HG03066 (cell line): ENCODE measurements around the gene HSD11B2.

ENCODE experiments used
- ATAC-seq: cut with Tn5 transposase; IDR thresholded peaks from one replicate; pipeline ENCODE4 v1.9.1; 2021; ENCODE audit warnings: low read depth; ENCODE audit not compliant: unreplicated experiment

HSD11B2 gene

DNA sequence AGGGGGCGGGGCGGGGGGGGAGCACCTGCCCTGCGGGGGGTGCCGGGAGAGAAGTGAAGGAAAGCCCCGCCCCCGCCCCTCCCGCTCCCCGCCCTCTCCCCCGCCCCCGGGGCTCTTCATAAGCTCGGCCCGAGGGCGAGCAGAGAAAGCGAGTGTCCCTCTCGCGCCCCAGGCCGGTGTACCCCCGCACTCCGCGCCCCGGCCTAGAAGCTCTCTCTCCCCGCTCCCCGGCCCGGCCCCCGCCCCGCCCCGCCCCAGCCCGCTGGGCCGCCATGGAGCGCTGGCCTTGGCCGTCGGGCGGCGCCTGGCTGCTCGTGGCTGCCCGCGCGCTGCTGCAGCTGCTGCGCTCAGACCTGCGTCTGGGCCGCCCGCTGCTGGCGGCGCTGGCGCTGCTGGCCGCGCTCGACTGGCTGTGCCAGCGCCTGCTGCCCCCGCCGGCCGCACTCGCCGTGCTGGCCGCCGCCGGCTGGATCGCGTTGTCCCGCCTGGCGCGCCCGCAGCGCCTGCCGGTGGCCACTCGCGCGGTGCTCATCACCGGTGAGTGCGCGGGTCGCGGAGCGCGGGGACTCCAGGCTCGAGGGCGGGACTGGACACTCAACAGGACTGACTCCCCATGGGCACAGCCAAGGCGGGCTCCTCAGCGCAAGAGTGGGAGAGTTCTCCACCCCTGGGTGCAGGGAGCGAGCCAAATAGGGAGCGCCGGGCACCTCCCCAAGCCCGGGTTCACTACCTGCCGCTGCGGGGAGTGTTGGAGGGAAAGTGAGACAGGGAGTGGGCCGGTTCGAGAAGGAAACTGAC is at the start of gene HSD11B2:
HSD11B2 (plus strand) TSS at position 145 of the 798 bp plus-strand sequence; CDS start at position 273, 128 bp downstream.
- ATAC-seq, result no peak

DNA sequence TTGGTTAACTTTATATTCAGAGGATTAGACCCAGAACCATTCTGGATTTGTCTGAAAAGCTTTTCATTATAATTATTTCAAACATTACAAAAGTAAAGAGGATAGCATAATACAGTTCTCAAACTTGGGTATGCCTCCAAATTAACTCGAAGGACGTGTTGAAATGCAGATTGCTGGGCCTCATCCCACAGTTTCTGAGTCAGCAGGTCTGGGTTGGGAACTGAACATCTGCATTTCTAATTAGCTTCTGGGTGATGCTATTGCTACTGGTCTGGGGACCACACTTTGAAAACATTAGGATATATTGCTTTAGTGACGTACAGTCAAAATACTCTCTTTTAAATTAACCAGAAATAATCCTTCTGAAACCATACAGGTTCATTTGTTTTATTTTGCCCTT is 47.6 kb upstream of the HSD11B2 start:
- ATAC-seq, result no peak

- ATAC-seq, result no peak
Measured at GRCh38 chr16:67384778-67385510, 46.0 kb upstream of the HSD11B2 start.

DNA sequence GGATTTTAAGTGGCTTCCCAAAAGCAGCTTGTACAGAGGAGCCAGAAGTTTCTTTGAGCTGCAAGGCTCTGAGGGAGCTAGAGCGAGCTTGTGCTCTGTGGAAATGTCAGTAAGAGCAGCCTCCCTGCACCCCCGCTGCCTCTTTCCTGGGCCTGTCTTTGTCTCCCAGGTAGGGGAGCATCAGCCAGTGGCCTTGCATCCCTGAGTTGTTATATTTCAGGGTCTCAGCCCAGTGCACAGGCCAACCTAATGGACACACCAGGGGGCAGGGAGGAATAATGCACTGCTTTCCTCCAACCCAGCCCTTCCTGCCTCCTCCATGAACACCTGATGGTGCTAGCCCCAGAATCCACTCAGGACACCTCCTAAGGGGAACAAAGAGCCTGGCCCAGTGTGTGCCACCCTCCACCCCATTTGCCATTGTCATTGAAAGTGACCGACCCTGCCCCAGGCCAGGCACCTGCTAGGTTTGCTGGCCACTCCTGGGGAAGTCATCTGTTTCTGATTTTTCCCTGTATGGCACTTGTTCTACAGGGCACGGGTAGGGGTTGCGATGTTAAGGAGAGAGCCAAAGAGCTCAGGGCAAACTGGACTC is 44.0 kb upstream of the HSD11B2 start:
- no peak for ATAC-seq

DNA sequence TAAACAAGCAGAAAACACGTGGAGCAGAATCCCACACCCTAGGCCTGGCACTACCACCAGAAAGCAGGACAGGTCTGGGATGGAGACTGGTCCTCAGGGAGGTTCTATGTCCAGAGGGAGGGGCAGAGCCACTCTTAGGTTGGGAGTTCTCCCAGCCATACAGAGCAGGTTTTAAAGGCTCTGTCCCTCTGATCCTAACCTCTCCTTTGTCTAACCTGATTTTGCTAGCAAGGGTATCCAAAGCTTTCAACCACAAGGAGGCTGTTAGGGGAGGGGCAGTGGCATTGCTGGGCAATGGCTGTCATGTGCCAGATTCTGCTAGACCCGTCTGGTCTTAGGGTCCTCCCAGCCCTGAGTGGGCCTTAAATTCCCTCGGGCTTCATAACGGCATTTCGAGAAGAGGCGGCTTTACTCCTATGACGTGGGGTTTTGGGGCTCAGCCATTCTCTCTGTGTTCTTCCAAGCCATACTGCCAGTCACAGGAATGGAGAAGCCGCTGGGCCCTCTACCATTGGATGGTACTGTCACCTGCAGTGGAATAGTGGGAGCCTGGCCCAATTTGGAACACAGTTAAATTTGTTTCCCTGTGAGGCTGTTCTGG is 43.3 kb upstream of the HSD11B2 start:
- no peak for ATAC-seq

GRCh38 chr16:67388191-67388590 is 42.7 kb upstream of the HSD11B2 start:
- no peak for ATAC-seq

DNA sequence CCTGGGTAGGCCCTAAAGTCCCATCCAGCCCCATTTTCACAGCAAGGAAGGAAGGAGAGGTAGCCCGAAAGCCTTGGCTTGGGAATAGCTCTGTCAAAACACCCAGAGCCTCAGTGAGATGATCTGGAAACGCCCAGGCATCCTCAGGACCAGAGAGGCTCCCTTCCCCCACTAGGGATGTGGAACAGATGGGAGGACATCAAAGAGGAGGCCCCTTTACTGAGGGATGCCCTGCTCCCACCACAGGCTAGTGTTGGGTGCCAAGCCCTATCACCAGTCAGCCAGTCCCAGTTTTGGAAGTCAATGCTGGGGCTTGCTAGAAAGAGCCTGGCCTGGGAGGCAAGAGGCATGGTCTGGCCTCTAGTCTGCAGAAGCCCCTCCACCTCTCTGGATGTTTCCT is 42.3 kb upstream of the HSD11B2 start:
- no peak for ATAC-seq

DNA sequence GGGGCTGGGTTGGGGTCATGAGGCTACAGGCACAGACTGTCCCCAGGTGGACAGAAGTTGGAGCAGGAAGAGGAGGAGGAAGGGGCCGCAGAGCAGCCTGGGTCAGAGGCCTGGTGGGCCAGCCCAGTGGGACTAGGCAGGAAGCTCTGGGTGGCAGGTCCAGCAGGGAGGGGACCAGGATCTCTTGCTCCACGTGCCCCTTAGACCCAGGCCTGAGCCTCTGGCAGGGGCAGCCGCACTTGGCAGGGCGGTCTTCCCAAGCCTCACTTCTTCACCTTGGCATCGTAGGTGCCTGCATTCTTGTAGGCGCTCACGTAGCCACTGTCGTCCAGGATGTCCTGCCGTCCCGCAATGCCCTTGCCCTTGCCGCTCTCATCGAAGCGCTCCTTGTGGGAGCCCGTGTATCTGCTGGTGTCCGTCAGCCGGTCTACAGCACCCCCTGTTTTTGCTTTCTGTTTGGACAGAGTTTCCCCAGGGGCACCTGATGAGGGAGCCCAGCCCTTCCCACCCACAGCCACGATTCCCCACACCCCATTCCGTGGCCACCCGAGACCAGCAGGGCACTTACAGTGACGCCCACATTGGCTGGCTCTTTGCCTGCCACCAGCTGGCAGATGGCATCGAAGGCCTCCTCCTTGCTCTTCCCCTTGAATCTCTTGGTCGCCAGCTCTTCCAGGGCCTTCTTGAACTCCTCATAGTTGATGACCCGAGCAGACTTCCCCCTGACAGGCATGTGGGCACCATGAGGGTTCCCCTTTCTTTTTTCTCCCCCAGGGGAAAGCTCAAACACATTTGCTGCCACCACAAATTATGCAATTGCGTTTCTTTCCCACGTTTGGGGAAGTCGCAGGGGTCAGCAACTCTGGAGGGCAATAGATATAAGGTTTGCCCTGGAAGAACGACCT is 40.8 kb upstream of the HSD11B2 start:
- no peak for ATAC-seq

DNA sequence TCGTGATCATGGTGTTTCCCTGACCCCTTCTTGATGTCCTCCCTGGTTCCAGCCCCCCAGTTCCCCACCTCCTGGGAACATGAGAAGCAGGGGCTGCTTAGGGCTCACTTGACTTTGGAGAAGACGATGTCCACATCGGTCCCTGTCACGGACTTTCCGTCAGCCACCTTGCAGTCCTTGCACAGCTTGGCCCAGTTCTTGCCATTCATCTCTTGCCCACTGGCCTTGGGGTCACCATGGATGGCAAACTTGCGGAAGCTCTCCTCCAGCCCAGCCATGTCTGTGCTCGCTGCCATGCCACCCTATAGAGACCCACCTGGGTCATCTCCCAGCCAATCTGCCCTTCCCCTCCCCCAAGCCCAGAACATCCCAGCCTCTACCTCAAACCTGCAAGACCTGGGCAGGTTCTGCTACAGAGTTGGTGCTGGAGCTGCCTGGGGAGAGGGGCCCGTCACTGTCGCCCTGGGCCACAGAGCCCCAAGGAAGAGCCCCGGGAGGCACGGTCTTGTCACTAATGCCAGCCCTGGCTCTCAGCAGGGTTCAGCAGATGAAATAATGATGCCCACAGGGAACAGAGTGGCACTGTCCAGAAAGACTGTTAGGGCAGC is 40.0 kb upstream of the HSD11B2 start:
- no peak for ATAC-seq

DNA sequence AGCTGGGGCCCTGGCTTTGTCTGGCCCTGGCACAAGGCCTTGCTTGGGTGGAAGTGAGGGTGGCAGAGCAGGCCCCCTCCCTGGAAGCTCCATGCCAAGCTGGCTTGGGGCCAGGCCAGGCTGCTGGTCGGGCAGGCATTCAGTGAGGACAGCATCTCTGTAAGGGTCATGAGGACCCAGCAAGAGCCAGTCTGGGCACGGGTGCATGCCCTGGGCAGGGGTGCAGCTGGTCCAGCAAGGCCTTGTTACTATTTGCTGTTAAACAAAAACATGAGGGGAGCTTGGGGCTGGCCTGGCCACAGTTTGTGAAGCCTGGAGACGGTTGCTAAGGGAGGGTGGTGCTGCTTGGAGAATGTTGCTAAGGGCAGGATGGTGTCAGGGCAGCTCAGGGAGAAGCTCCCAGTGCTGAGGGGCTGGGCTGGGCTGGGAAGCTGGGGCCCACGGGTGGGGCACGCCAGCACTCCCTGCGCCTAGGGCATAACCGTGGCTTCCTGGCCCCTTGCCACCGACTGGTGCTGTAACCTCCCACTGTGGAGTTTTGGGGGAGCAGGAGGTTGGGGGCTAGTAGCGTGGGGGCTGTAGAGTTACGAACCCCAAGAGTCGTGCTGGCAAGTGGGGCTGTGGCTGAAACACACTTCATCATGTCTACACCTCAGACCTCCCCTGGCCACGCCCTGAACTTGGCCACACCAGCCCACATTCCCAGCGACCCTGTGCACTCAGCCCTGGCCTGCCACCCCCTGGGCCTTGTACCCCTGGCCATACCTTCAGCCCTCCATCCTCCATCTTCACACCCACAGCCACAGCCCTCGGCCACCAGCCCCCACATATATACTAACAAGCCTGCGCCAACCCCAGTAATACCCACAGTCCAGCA is 39.3 kb upstream of the HSD11B2 start:
- ATAC-seq, result no peak

DNA sequence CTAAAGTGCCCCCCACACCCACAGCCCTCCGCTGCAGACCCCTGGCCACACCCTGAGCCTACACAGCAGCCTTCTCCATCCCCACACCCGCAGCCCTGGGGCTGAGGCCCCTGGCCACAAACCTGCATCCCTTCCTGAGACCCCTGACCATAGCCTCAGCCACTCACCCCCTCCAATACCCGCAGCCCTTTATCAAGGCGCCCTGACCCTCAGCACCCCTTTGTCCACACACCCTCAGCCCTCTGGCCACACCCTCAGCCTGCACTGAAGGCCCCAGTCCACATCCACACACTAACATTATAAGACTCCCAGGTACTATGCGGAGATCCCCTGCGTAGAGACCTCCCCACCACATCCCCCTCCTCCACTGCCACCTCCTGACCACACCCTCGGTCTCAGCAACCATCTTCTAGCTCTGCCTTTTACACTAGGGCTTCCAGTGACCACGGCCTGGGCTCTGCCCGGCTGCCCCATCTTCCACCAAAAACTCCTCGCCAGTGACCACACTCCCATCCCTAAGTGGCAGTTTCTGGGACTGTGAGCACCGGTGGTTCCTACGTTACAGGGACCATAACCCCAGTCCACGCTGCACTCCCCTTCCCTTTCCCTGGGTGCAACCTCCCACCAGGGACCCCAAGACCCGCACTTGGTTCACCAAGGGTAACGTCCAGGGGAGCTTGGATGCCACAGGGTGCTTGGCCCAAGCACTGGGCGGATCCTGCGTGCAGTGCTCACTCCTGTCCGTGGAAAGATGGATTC is 38.4 kb upstream of the HSD11B2 start:
- no peak for ATAC-seq

DNA sequence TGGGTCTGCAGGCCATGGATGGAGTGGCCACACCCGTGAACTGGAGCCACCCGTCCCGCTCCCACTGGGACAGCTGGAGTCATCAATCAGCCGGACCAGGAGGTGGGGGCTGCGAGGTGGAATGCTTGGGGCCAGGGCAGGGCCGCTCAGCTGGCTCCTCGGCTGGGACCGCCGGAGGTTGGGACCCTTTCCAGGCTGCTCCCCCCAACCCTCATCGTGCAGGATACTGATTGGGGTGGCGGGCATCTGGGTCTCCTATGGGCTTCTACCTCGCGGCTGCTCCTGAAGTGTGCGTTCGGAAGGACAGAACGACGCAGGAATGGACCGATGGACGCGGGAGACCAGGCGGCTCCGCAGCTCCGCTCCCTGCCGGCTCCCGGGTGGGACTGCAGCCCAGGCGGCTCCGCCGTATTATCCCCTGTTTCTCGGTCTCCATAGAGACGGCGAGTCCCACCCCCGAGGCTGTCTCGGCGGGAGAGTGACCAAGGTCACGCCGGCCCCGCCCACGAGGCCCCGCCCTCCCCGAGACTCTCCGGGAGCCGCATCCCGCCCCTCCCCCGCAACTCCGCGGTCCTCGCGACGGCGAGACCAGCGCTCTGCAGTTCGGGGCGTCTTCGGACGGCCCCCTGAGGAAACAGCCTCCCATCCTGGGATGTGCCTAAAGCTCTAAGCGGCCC is 37.7 kb upstream of the HSD11B2 start, which contains the start of gene TPPP3:
TPPP3 (minus strand) TSS at position 388 of the 677 bp plus-strand sequence. CDS start 2,387 bp downstream, outside the sequence.
- no peak for ATAC-seq

DNA sequence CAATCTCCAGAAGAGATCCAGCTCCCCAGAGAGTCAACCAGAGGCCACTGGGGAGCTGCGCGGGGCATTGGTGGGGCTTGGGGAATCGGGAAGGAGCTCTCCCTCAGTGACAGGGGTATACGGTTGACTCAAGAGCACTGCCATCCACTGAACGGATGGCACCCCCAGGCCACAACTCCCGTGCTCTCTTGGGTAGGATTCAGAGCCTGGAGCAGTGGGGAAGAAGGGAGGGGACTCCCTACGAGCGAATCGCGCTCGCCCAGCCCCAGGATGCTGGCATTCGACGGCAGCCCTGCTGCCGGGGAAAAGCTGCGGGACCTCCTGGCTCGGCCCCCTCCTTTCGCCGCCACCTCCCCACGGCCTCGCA is 37.1 kb upstream of the HSD11B2 start:
- ATAC-seq, result no peak

DNA sequence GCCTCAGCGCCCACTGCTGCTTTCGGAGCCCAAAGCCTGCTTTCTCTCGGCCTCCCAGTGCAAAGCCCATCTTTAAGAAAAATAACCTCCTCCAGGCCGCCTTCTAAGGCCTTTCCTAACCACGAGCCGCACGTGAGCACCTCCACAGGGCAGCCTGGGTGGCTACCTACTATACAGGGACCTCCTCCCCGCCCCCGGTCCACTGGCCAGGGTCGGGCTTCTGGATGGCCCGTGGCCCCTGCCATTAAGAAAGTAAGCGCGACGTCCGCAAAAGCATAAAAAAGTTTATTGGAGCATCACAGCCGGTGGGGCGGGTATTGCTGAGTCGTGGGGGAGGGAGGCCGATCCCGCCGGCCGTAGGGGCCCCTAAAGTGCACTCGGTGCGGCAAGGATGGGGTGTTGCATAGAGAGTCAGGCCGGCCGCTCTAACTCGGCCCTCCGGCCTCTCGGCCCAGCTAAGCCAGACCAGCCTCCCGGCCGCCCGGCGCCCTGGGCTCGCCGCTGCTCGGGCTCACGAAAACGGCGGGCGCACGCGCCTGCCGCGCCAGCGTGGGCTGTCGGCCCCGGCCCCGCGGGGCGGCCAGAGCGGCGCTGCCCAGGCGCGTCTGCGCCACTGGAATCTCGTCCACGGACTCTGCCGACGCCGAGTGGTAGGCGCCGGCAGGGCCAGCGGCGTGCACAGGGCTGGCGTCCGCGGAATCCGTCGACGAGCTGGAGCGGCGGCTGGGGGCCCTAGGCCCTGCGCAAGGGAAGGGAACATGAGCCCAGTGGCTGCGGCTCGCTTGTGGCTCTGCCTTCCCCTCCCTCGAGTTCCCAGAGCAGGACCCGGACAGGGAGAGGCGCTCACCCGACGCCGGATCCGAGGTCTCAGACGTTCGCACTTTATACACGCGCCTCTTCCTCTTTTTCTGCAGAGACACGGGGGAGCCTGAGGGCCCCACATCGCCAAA is 36.5 kb upstream of the HSD11B2 start:
- no peak for ATAC-seq

- ATAC-seq, result no peak
Measured at GRCh38 chr16:67395105-67395457, 35.8 kb upstream of the HSD11B2 start.

DNA sequence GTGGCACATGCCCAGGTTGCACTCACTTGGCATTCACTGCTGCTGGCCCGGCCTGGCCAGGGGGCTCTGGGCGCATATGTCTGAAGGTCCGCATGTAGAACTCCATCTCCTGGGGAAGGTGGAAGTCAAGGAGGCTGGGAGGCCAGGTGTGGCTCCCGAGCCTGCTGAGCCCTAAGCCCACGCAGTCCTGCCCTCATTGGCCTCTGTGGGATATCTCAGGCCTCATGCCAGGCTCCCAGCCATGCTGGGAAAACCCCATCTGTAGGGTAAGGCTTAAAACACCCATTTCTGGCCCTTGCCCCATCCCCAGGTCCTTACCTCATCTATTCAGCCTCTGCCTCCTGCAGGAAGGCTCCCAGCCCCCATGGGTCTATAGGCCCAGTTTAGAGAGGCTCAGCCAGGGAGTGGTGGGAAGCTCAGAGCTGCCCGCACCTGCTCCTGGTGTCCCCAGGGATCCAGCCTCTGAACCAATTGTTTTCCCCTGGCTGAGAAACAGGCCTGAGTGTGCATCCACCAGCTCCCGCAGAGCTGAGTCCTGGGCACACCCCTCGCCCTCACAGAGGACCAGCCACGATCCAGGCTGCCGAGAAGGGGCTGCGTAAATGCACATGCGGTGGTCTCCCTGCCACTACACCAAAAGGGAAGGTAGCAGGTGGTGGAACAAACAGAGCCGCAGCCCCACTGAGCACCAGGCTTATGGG is 35.3 kb upstream of the HSD11B2 start:
- no peak for ATAC-seq
